ENCODE results near the gene PTCD1.
"Not testable (repeated sequence)": the region's sequence is repeated elsewhere in the genome, so short reads cannot be mapped to it uniquely, and the experiment has no call there.

PTCD1 gene

GRCh38 chr7:99449326-99449725 lies 10.7 kb upstream of the PTCD1 start:
- DNase-seq: no peak

DNA sequence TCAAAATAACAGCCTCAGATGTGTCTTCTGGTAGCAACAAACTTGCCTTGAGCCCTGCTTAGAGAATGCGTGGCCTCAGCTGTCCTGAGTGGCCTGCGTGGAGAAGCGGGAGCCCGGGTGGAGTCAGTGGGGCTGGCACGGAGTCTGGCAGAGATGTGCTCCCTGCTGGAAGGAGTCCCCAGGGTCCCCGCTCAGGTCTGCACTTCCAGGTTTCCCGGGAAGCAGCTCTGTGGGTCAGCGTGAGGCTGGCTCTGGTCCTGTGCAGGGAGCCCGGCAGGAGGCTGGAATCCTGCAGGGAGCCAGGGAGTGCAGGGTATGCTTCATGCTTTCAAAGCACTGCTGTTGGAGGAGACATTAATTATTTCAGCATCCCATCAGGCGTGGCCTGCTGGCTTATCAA lies 10.3 kb upstream of the PTCD1 start:
- DNase-seq: no peak

DNA sequence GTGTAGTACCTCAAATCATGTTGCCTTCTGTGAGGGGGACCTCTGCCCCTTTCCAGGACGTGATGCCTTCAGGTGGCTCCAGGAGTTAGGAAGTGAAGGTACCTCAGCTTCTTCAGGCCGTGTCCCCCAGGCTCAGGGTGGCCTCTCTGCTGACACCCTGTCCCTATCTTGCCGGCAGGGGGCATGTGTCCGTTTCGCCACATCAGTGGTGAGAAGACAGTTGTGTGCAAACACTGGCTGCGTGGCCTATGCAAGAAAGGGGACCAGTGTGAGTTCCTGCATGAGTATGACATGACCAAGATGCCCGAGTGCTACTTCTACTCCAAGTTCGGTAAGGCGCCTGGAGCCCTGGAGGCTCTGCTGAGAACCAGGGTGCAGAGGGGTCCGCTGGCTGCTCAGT lies 9.3 kb upstream of the PTCD1 start:
- no peak for DNase-seq

GRCh38 chr7:99446096-99446495 lies 7.5 kb upstream of the PTCD1 start:
- no peak for DNase-seq

GRCh38 chr7:99440195-99440594 lies 1.6 kb upstream of the PTCD1 start:
- peak; percentile 26 for DNase-seq

DNA sequence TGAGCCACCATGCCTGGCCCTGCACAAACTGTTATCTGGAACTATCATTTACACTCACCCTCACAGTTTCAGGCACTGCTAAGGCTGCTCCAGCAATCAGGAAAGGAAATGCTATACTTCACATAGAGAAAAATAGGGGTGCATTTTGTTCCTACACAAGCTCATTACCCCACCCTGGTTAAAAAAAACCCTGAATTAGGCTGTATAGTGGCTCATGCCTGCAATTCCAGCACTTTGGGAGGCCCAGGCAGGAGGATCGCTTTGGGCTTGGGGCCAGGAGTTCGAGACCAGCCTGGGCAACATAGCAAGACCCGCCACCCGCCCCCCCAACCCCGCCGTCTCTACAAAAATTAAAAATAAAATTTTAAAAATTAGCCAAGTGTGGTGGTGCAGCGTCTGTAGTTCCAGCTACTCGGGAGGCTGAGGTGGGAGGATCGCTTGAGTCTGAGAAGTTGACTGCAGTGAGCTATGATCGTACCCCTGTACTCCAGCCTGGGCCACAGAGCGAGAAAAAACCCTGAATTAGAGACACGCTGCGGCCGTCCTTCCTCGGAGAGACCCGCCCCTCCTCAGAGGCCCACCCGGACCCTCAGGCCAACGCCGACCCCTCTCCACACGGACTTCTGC lies 539 bp downstream of the PTCD1 start:
- no peak for DNase-seq

GRCh38 chr7:99433158-99433557 lies 5.4 kb downstream of the PTCD1 start:
- no peak for DNase-seq

DNA sequence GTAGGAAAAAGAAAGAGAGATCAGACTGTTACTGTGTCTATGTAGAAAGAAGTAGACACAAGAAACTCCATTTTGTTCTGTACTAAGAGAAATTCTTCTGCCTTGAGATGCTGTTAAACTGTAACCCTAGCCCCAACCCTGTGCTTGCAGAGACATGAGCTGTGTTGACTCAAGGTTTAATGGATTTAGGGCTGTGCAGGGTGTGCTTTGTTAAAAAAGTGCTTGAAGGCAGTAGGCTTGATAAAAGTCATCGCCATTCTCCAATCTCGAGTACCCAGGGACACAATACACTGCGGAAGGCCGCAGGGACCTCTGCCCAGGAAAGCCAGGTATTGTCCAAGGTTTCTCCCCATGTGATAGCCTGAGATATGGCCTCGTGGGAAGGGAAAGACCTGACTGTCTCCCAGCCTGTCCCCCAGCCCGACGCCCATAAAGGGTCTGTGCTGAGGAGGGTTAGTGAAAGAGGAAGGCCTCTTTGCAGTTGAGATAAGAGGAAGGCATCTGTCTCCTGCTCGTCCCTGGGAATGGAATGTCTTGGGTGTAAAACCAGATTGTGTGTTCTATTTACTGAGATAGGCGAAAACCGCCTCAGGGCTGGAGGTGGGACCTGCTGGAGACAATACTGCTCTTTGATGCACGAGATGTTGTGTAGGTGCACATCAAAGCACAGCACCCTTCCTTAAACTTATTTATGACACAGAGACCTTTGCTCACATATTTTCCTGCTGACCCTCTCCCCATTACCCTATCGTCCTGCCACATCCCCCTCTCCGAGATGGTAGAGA lies 6.7 kb downstream of the PTCD1 start:
- not testable (repeated sequence) for DNase-seq

- DNase-seq: no peak
These were observed 8.8 kb downstream of the PTCD1 start for GRCh38 chr7:99429756-99430155.

DNA sequence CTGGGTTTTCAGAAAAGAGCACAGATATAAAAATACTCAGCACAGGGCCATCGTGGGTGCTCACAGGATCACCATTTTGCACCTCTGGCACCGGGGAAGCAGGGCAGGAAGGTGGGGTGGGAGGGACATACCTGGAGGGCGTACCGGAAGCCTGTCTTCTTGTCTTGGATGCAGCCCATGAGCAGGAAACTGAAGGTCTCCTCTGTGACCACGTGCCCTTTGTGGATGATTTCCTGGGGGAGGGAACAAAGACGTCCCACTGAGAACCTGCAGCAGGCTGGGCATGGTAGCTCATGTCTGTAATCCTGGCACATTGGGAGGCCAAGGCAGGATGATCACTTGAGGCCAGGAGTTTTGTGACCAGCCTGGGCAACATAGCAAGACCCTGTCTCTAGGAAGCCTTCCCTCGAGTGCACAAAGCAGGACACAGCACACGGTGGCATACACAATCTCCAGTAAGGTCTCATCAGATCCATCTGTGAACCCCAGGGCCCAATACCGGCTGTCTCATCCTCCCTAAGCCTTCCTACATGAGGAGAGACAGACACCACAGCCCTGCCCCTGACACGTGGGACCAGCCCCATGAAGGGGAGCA lies 9.5 kb downstream of the PTCD1 start:
- DNase-seq: no peak

GRCh38 chr7:99424932-99425730 lies 13.5 kb downstream of the PTCD1 start:
- DNase-seq: no peak

DNA sequence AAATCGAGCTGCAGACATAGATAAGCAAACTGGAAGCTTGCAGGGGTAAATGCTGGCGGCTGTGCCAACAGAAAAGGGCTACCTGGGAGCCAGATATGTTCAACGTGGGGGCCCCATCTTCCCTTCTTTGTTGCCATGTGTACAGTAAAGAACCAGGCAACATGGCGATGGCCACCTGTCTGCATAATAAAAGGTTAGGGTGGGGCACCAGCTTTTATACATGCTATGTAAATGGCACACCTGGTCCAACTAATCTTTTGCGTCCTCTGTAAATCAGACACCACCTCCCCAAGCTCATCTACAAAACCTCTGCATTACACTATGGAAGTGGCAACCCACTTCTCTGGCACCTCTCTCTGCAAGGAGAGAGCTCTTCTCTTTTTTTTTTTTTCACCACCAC lies 16.0 kb downstream of the PTCD1 start:
- DNase-seq: no peak

GRCh38 chr7:99422186-99422585 lies 16.4 kb downstream of the PTCD1 start:
- no peak for DNase-seq

- no peak for DNase-seq
These were observed 17.6 kb downstream of the PTCD1 start for GRCh38 chr7:99420986-99421385.

GRCh38 chr7:99420213-99420612 lies 18.4 kb downstream of the PTCD1 start:
- no peak for DNase-seq

DNA sequence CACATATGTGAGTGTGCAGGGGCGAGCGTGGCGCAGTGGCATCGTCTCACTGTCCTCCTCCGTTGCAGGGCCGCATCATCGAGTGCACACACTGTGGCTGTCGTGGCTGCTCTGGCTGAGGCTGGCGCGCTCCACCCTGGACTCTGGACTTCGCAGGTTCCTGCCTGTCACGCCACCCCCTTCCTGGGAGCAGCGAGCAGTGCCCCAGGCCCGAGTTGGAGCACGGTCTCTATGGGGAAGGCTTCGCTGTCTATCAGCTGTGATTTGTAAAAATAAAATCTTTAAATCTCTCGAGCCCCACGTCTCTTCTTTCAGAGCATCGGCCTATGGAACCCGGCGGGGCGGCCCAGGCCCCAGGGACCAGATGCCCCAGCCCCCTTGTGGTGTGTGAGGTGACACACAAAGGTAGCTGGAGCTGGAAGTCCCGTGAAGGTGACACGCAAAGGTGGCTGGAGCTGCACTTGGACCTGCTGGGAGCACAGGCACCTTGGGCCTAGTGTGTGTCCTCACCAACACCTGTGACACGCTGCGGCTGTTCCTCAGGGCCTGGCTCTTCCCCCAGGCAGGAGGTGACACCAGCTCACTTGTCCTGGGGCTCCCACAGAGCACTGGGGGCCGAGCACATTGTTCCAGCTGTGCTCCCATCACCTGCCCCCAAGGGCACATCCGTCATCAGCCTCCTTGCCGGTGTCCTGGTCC lies 19.1 kb downstream of the PTCD1 start:
- DNase-seq: no peak

DNA sequence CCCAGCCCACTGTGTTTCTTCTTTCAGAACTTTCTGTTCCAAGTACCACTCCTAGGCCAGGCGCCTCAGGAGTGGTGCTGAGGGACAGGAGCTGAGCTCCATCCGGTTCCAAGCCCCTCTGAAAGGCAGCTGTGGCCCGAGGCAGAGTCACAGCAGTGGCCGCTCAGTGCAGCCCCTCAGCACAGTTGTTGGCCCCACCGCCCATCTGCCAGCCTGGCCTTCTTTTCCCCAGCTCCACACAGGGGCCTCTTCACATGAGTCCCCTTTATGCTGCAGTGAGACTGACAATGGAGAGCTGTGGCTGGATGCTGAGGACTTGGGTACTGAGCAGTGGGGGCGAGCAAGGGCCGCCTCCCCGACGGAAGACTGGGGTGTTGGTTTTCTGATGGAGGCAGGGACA lies 20.3 kb downstream of the PTCD1 start:
- DNase-seq: no peak

GRCh38 chr7:99415513-99416127 lies 23.0 kb downstream of the PTCD1 start:
- peak; percentile 47 for DNase-seq

DNA sequence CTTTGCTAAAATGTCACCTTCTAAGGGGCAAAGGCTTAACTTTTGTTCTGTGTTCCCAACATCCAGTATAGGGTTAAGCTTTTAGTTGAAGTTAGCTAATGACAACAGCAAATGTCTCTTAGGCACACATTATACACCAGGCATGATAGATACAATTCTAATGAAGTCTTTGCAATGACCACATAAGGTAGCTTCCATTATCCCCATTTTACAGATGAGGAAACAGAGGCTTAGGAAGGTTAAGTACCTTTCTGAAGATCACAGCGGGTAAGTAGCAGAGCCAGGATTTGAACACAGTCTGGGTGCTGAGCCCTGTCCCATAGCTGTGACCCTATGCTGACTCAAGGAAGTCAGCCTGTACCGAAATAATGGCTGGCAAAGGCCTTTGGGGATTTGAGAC lies 28.0 kb downstream of the PTCD1 start:
- DNase-seq: no peak

DNA sequence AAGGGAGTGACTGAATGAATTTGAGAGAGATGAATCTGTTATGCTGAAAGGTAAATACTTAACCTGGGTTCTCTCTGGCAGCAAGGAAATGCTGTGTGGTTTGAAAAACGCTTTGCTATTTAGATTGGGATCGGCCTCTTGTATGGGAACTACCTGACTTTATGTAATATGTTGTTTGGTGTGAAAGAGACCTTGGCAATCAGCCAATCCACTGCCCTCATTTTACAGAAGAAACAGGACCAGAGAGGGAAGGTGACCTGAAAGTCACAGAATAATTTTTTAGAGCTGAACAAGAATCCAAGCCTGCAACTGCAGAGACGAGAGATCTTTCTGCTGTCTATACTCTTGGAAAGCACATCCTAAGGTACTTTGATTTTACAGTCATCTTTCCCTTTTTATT lies 28.8 kb downstream of the PTCD1 start:
- DNase-seq: no peak

DNA sequence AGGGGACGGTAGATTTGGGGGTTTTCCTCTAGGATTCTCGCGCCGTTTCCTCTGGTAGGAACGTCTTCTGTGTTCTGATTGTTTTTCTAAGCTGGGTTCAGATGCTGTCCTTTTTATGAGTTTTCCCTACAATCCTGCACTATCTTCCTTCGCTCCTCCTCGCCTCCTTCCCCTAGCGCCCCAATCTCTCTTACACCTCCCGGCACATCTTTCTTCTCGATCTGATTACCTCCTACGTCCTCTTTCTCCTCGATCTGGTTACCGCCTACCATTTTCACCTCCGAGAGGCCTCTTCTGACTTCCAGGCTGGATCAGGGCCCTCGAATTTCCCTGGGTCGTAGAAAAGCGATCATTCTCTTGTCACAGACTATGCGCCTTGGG lies 29.4 kb downstream of the PTCD1 start:
- no peak for DNase-seq

DNA sequence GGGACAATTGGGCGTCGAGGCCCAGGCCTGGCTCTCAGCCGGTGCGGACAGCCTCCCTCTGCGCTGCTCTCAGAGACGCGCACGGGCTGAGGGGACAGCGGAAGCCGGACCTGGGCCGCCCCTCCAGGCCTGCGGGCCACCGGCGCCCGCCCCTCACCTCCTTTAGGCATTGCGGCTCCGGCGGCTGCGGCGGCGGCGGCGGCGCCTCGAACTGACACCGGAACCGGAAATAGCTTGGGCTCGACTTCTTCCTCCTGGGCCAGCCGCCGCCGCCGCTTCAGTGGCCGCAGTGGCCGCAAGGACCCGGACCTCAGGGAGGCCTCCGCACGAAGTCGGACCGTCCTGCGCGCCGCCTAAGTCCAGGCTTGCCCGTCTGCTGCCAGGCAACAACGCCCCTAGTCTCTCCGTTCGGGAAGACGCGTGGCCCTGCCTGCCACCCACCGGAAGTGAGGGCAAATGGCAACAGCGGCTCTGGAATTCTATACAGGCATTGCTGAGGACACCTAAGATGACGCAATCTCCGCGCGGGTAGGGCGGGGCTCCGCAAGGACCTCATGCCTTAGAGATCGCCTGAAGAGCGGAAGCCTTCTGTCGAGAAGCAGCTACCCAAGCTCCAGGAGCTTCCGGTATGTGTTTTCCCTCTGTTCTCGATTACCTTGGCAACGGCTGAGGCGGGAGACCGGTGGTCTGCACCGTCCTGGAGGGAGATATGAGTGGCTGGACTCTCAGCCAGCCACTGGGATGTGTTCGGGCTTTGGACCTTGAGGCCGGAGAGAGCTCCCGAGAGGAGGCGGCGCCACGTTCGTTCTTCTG lies 30.0 kb downstream of the PTCD1 start, which contains the start of the genes BUD31 and PDAP1:
BUD31 (plus strand) TSS at position 591 of the 813 bp plus-strand sequence. CDS start 2,124 bp downstream, outside the sequence.
PDAP1 (minus strand) TSS at position 219 of the 813 bp plus-strand sequence; CDS start at position 170, 49 bp downstream.
- peak; percentile 95 for DNase-seq

All from fibroblast of skin of right biceps (primary cell).